GM20000 (cell line): ENCODE data around the gene MMEL1.

Source experiments
- DNase-seq: peaks from one replicate; pipeline ENCODE4 v3.0.0; 2012; ENCODE audit warnings: low spot score
- TF ChIP-seq, protein P1 (sequence below): IDR thresholded peaks from 2 replicates; pipeline ENCODE4 v1.5.1; 2012; ENCODE audit warnings: mild to moderate bottlenecking, control low read depth; ENCODE audit errors: extremely low read depth, missing control alignments

The MMEL1 gene

GRCh38 chr1:2586154-2587070, 46.4 kb downstream of the MMEL1 start, which contains the start of gene PRXL2B:
TSS of gene PRXL2B (plus strand) at chr1:2586777. CDS start at chr1:2586886, 109 bp downstream.
- TF ChIP-seq, protein P1, sequence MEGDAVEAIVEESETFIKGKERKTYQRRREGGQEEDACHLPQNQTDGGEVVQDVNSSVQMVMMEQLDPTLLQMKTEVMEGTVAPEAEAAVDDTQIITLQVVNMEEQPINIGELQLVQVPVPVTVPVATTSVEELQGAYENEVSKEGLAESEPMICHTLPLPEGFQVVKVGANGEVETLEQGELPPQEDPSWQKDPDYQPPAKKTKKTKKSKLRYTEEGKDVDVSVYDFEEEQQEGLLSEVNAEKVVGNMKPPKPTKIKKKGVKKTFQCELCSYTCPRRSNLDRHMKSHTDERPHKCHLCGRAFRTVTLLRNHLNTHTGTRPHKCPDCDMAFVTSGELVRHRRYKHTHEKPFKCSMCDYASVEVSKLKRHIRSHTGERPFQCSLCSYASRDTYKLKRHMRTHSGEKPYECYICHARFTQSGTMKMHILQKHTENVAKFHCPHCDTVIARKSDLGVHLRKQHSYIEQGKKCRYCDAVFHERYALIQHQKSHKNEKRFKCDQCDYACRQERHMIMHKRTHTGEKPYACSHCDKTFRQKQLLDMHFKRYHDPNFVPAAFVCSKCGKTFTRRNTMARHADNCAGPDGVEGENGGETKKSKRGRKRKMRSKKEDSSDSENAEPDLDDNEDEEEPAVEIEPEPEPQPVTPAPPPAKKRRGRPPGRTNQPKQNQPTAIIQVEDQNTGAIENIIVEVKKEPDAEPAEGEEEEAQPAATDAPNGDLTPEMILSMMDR, result no peak
- DNase-seq, result peak; percentile 100

DNA sequence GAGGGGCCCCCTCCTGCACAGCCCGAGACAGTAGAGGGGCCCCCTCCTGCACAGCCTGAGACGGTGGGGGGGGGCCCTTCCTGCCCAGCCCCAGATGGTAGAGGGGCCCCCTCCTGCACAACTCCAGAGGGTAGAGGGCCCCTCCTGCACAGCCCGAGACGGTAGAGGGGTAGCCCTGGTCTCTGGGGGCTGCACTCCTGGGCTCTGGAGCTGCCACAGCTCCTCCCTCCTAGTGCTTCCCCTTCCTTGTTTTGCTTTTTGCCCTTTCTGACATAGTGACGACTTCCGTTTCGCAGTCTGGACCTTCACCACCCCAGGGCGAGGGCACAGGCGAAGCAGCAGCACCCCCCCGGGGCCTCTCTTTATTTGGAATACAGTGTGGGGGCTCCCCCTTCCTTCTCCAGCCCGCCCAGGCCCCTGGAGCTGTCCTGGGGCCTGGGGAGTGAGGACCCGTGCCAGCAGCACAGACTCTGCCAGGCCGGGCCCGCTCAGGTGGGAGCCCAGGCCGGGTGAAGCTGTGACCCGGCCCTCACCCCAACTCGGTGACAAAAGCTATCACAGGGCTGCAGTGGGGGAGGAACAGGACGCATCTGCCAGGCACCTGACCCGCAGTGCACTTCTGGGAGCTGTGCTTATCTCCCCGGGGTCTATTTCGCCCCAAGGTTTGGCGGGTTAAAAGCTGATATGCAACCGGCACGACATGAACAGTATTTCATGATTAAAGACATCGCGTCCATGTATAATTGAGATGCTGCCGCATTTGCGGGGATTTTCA, 47.3 kb downstream of the MMEL1 start:
- TF ChIP-seq, protein P1, result no peak
- DNase-seq, result peak; percentile 75

DNA sequence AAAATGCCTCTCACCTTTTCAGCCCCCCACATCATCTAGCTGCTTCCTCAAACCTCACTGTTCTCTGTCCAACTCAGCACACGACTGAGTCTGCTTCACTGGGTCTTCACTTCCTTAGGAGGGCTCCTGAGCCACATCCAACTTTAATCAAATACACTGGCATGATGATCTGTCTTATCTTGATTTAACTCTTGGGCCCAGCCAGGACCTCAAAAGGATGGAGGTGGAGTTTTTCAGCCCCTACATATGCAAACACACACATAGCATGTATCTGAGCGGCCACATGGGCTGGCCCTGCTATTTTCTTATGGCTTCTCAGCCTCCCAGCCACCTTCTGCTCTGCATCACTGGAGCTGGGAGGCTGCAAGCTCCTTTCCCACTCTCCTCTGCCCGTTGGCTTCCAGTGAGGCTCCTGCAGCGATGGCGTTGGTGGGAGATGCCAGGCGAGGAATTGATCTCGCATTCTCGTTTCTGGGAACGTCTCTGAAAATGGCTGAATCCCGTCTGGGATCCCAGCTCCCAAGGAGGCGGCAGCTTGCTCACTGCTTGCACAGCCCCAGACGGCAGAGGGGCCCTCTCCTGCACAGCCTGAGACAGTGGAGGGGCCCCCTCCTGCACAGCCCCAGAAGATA, 48.0 kb downstream of the MMEL1 start:
- TF ChIP-seq, protein P1, result no peak
- DNase-seq, result no peak

DNA sequence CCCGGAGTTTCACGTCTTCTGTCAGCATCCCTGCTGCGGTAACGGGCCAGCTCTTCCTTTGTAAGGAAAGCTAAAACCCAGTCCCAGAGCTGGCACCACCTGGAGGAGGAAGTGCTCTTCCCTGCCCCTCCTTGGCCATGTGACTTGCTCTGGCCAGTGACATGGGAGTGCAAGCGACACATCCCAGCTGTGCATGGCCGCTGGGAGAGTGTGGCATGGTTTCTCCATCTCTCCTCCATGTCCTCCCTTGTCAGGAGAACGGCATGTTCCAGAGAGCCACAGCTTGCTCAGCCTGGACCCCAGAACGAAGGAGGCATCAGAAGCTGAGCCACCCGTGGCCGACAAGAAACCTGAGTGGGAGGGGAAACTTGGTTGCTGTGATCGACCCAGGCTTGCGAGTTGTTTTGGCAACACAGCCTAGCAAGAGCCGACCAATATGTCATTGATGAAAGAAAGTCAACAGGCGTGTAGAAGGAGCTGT, 48.9 kb downstream of the MMEL1 start:
- no peak for DNase-seq
- TF ChIP-seq, protein P1, result no peak

DNA sequence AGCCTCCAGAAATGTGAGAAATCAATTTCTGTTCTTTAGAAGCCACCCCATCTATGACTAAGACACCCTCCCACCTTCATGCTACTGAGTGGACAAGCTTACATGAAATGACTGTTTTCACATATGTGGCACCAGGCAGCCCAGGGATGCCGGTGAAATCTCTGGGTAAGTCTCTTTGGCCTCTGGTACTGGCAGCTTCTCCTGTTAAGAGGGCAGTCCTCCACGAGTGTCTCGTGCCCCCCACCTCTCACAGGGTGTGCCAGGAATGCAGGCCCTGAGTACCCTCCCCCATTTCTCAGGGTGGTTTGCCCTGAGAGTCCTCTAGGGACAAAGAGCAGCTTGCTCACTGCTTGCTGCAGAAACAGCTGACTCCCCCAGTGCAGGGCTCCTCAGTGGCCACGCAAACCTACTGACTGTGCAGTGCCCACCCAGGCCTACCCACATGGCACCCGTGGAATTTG, 49.5 kb downstream of the MMEL1 start:
- TF ChIP-seq, protein P1, result no peak
- DNase-seq, result no peak

- TF ChIP-seq, protein P1, result no peak
- no peak for DNase-seq
These were observed 50.4 kb downstream of the MMEL1 start for GRCh38 chr1:2582391-2582790.
